Measurements from ENCODE around the gene DEFB132. TPM values are rescaled to one million over a fixed set of nuclear protein-coding genes. Genes with fewer than 3 reads are reported as not detected.
A peak's percentile ranks its signal among the peaks of the same experiment; 100 is the strongest.

Gene DEFB132
- total and polyA plus RNA-seq, 2 of the 13 experiments (the other 11 are each of a cell fraction or from before 2014, with no cell fraction given): not detected

DNA sequence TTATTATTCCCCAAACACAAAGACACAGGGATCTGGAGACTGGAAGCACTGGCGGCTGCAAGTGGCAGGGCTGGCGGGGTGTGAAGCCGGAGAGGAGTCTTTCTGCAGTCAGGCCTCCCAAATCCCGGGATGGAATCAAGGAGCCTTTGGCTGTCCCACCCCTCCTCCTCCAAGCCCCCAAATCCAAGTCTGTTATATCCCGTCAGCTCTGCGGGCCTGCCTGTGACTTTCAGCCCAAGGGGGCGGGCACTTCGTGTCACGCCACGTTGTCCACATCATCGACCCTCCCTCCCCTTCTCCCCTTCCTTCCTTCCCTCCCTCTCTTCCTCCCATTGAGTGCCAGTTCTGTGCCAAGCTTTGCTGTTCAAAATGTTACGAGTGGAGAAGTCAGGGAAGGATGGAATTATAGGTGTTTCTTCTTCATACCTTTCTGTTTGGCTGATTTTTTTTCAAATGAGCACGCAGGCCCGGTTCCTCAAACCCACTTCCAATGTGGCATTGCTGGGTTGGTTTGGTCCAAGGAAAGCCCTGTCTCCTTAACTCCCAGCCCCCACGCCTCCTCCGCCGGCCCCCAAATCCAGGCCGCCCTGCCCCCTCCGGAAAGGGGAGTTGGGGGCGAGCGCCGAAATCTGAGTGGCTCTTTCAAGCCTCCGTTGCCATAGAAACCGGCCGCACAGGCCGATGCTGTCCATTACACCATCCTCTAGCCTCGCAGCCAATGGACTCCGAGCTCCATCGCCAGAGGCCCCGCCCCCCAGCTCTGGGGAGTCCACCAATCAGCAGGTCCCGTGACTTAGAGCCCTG lies 52.5 kb downstream of the DEFB132 start (continued):
- TF ChIP-seq, protein P1, sequence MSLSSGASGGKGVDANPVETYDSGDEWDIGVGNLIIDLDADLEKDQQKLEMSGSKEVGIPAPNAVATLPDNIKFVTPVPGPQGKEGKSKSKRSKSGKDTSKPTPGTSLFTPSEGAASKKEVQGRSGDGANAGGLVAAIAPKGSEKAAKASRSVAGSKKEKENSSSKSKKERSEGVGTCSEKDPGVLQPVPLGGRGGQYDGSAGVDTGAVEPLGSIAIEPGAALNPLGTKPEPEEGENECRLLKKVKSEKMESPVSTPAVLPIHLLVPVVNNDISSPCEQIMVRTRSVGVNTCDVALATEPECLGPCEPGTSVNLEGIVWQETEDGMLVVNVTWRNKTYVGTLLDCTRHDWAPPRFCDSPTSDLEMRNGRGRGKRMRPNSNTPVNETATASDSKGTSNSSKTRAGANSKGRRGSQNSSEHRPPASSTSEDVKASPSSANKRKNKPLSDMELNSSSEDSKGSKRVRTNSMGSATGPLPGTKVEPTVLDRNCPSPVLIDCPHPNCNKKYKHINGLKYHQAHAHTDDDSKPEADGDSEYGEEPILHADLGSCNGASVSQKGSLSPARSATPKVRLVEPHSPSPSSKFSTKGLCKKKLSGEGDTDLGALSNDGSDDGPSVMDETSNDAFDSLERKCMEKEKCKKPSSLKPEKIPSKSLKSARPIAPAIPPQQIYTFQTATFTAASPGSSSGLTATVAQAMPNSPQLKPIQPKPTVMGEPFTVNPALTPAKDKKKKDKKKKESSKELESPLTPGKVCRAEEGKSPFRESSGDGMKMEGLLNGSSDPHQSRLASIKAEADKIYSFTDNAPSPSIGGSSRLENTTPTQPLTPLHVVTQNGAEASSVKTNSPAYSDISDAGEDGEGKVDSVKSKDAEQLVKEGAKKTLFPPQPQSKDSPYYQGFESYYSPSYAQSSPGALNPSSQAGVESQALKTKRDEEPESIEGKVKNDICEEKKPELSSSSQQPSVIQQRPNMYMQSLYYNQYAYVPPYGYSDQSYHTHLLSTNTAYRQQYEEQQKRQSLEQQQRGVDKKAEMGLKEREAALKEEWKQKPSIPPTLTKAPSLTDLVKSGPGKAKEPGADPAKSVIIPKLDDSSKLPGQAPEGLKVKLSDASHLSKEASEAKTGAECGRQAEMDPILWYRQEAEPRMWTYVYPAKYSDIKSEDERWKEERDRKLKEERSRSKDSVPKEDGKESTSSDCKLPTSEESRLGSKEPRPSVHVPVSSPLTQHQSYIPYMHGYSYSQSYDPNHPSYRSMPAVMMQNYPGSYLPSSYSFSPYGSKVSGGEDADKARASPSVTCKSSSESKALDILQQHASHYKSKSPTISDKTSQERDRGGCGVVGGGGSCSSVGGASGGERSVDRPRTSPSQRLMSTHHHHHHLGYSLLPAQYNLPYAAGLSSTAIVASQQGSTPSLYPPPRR (CRISPR knock-in tag; IDR thresholded peaks at IDR 0.05; ENCODE audit: borderline replicate concordance): no peak
- TF ChIP-seq, protein P2, sequence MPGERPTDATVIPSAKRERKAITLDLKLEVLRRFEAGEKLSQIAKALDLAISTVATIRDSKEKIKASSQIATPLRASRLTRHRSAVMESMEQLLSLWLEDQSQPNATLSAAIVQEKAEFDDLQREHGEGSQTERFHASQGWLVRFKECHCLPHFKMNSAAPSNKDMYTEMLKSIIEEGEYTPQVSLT (CRISPR knock-in tag; IDR thresholded peaks at IDR 0.05; ENCODE audit: borderline replicate concordance, low read depth): no peak
- TF ChIP-seq GABPB1 (CRISPR knock-in tag; IDR thresholded peaks at IDR 0.05) (peak; percentile 58; the same call in 1 of the 2 replicates), ZNF30 (CRISPR knock-in tag; IDR thresholded peaks at IDR 0.05) (no peak), BHLHE40 (IDR thresholded peaks at IDR 0.05; ENCODE audit: low read length) (0 out of 2 replicates have a peak, but pooled peaks have one; percentile 8), MTA3 (CRISPR knock-in tag; IDR thresholded peaks at IDR 0.05) (no peak), POLR2AphosphoS5 (IDR thresholded peaks at IDR 0.05; ENCODE audit: low read depth, low read length) (peak; percentile 65), TEAD2 (CRISPR knock-in tag; IDR thresholded peaks at IDR 0.05) (no peak), ZNF891 (CRISPR knock-in tag; IDR thresholded peaks at IDR 0.05) (peak; percentile 85), FOSL2 (CRISPR knock-in tag; IDR thresholded peaks at IDR 0.05) (peak; percentile 27; the same call in 1 of the 2 replicates), MAZ (IDR thresholded peaks at IDR 0.05; ENCODE audit: borderline replicate concordance, low read depth, low read length) (0 out of 2 replicates have a peak, but pooled peaks have one; percentile 44), MAZ (CRISPR knock-in tag; IDR thresholded peaks at IDR 0.05; ENCODE audit: low read depth) (no peak), HNRNPK (IDR thresholded peaks at IDR 0.05; ENCODE audit: low read depth, low read length, poor library complexity, severe bottlenecking) (peak; percentile 76), ZNF496 (CRISPR knock-in tag; IDR thresholded peaks at IDR 0.05; ENCODE audit: insufficient replicate concordance) (no peak)
- TF ChIP-seq, protein P3, sequence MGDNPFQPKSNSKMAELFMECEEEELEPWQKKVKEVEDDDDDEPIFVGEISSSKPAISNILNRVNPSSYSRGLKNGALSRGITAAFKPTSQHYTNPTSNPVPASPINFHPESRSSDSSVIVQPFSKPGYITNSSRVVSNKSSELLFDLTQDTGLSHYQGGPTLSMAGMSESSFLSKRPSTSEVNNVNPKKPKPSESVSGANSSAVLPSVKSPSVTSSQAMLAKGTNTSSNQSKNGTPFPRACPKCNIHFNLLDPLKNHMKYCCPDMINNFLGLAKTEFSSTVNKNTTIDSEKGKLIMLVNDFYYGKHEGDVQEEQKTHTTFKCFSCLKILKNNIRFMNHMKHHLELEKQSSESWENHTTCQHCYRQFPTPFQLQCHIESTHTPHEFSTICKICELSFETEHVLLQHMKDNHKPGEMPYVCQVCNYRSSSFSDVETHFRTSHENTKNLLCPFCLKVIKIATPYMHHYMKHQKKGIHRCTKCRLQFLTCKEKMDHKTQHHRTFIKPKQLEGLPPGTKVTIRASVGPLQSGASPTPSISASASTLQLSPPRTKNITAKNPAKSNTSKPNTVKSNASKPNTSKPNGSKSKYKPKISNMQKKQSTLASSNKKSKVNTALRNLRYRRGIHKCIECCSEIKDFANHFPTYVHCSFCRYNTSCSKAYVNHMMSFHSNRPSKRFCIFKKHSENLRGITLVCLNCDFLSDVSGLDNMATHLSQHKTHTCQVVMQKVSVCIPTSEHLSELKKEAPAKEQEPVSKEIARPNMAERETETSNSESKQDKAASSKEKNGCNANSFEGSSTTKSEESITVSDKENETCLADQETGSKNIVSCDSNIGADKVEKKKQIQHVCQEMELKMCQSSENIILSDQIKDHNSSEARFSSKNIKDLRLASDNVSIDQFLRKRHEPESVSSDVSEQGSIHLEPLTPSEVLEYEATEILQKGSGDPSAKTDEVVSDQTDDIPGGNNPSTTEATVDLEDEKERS (CRISPR knock-in tag; IDR thresholded peaks at IDR 0.05): no peak
- TF ChIP-seq, protein P4, sequence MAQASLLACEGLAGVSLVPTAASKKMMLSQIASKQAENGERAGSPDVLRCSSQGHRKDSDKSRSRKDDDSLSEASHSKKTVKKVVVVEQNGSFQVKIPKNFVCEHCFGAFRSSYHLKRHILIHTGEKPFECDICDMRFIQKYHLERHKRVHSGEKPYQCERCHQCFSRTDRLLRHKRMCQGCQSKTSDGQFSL (CRISPR knock-in tag; IDR thresholded peaks at IDR 0.05): no peak
- TF ChIP-seq, protein P5, sequence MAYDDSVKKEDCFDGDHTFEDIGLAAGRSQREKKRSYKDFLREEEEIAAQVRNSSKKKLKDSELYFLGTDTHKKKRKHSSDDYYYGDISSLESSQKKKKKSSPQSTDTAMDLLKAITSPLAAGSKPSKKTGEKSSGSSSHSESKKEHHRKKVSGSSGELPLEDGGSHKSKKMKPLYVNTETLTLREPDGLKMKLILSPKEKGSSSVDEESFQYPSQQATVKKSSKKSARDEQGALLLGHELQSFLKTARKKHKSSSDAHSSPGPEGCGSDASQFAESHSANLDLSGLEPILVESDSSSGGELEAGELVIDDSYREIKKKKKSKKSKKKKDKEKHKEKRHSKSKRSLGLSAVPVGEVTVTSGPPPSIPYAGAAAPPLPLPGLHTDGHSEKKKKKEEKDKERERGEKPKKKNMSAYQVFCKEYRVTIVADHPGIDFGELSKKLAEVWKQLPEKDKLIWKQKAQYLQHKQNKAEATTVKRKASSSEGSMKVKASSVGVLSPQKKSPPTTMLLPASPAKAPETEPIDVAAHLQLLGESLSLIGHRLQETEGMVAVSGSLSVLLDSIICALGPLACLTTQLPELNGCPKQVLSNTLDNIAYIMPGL (CRISPR knock-in tag; IDR thresholded peaks at IDR 0.05; ENCODE audit: borderline replicate concordance in 1 of 2, low read depth in 1 of 2): peak; percentile 41 to 46; a peak in 1 of 4 replicates

Data from HepG2 (cell line).